KOPT-K1 (cell line): ENCODE data around the gene USHBP1.

ENCODE experiments used
- H3K27ac ChIP-seq: fragments of 200-600 bp; sonication (generic); 2 replicates; pipeline ENCODE4 v1.5.1; 2016; ENCODE audit warnings: antibody characterized with exemption, mild to moderate bottlenecking, low read depth, low read length; ENCODE audit not compliant: poor library complexity, severe bottlenecking
- H3K36me3 ChIP-seq: fragments of 200-600 bp; sonication (generic); 2 replicates; pipeline ENCODE4 v1.5.1; 2017; ENCODE audit warnings: antibody characterized with exemption, mild to moderate bottlenecking, low read length, moderate library complexity; ENCODE audit not compliant: insufficient read depth
- H3K9me3 ChIP-seq: fragments of 200-600 bp; sonication (generic); 2 replicates; pipeline ENCODE4 v1.5.1; 2017; ENCODE audit warnings: antibody characterized with exemption, low read length, mild to moderate bottlenecking; ENCODE audit not compliant: insufficient read depth, poor library complexity, severe bottlenecking

Gene USHBP1

GRCh38 chr19:17202713-17203112 lies 61.8 kb downstream of the USHBP1 start:
- Histone ChIP-seq H3K27ac (no peak overlapping the region), H3K9me3 (no peaks in the 10 kb centered on the region), H3K36me3 (peaks cover 92% of the 10 kb centered on the region)

- Histone ChIP-seq H3K9me3 (no peaks in the 10 kb centered on the region), H3K36me3 (peaks cover 97% of the 10 kb centered on the region), H3K27ac (no peak overlapping the region)
These were observed 62.3 kb downstream of the USHBP1 start for GRCh38 chr19:17202249-17202648.

- H3K27ac ChIP-seq = no peak overlapping the region
- H3K36me3 ChIP-seq = peaks cover 96% of the 10 kb centered on the region
- no peaks in the 10 kb centered on the region for H3K9me3 ChIP-seq
These were observed 64.0 kb downstream of the USHBP1 start for GRCh38 chr19:17200408-17201079.
